HL-60 (cell line): ENCODE measurements around the gene PALM.

Experiments used
- DNase-seq, 2 experiments: peaks; one replicate each; pipeline ENCODE4 v3.0.0-alpha.2; 2010 to 2020; ENCODE audit warnings: low read depth in 1 of 2, low spot score in 1 of 2
- H3K27ac ChIP-seq: fragments of 250-450 bp; sonication (Bioruptor Pico); replicated peaks from 2 replicates; pipeline ENCODE4 v1.5.1; 2020; ENCODE audit warnings: mild to moderate bottlenecking, moderate library complexity
- H3K27me3 ChIP-seq: fragments of 250-450 bp; sonication (Bioruptor Pico); 2 replicates; pipeline ENCODE4 v1.5.1; 2021; ENCODE audit warnings: mild to moderate bottlenecking, moderate library complexity; ENCODE audit not compliant: insufficient read depth, poor library complexity, severe bottlenecking
- H3K4me3 ChIP-seq: replicated peaks from 2 replicates; pipeline ENCODE4 v1.5.1; 2011; ENCODE audit warnings: mild to moderate bottlenecking, control low read depth, low read length; ENCODE audit not compliant: insufficient read depth
- CTCF ChIP-seq: IDR thresholded peaks from one replicate; pipeline ENCODE4 v1.5.1; 2011; ENCODE audit warnings: low read length, control low read depth, inconsistent platforms; ENCODE audit not compliant: insufficient read depth
- GABPA ChIP-seq: IDR thresholded peaks from 2 replicates; pipeline ENCODE4 v1.6.1; 2012; ENCODE audit warnings: low read depth
- POLR2AphosphoS5 ChIP-seq: IDR thresholded peaks from 2 replicates; pipeline ENCODE4 v1.6.1; 2012; ENCODE audit warnings: low read depth
- REST ChIP-seq: IDR thresholded peaks from 2 replicates; pipeline ENCODE4 v1.6.1; 2012; ENCODE audit warnings: low read depth; ENCODE audit not compliant: insufficient replicate concordance
- SPI1 ChIP-seq: IDR thresholded peaks from 2 replicates; pipeline ENCODE4 v1.6.1; 2012; ENCODE audit warnings: low read depth, mild to moderate bottlenecking, borderline replicate concordance

Gene PALM

GRCh38 chr19:715347-715746 is 6.6 kb downstream of the PALM start:
- Histone ChIP-seq H3K27ac (no peak overlapping the region), H3K27me3 (peaks cover 12% of the 10 kb centered on the region), H3K4me3 (no peak overlapping the region)
- DNase-seq: no peak
- TF ChIP-seq REST: no peak
- no peak for TF ChIP-seq POLR2AphosphoS5
- TF ChIP-seq SPI1: no peak
- no peak for TF ChIP-seq GABPA
- no peak for TF ChIP-seq CTCF

GRCh38 chr19:718251-718951 is 9.7 kb downstream of the PALM start:
- DNase-seq: no peak
- no peak overlapping the region for H3K27ac ChIP-seq
- peaks cover 8% of the 10 kb centered on the region for H3K27me3 ChIP-seq
- no peak overlapping the region for H3K4me3 ChIP-seq
- TF ChIP-seq GABPA (no peak), CTCF (no peak), POLR2AphosphoS5 (no peak), SPI1 (no peak), REST (no peak)

GRCh38 chr19:718991-719512 is 10.3 kb downstream of the PALM start:
- DNase-seq: no peak
- Histone ChIP-seq H3K27me3 (peaks cover 8% of the 10 kb centered on the region), H3K4me3 (no peak overlapping the region), H3K27ac (no peak overlapping the region)
- TF ChIP-seq REST (no peak), POLR2AphosphoS5 (no peak), SPI1 (no peak), GABPA (no peak), CTCF (no peak)
